ENCODE measurements around the gene PRRC2C.

PRRC2C gene

GRCh38 chr1:171507435-171507834 is 22.1 kb downstream of the PRRC2C start:
- DNase-seq (ENCODE audit: extremely low read depth, low read depth): no peak
- TF ChIP-seq CTCF (IDR thresholded peaks at IDR 0.05; ENCODE audit: low read depth, low read length, missing control alignments): no peak
- no peak overlapping the region for H3K4me3 ChIP-seq (replicated peaks; ENCODE audit: low read depth, low read length)

GRCh38 chr1:171509191-171509590 is 23.9 kb downstream of the PRRC2C start:
- DNase-seq (ENCODE audit: extremely low read depth, low read depth): no peak
- H3K4me3 ChIP-seq (replicated peaks; ENCODE audit: low read depth, low read length): no peak overlapping the region
- no peak for TF ChIP-seq CTCF (IDR thresholded peaks at IDR 0.05; ENCODE audit: low read depth, low read length, missing control alignments)

GRCh38 chr1:171513743-171514142 is 28.4 kb downstream of the PRRC2C start:
- DNase-seq (ENCODE audit: extremely low read depth, low read depth): no peak
- no peak overlapping the region for H3K4me3 ChIP-seq (replicated peaks; ENCODE audit: low read depth, low read length)
- TF ChIP-seq CTCF (IDR thresholded peaks at IDR 0.05; ENCODE audit: low read depth, low read length, missing control alignments): no peak

GRCh38 chr1:171515299-171515698 is 30.0 kb downstream of the PRRC2C start:
- H3K4me3 ChIP-seq (replicated peaks; ENCODE audit: low read depth, low read length): no peak overlapping the region
- no peak for DNase-seq (ENCODE audit: extremely low read depth, low read depth)
- TF ChIP-seq CTCF (IDR thresholded peaks at IDR 0.05; ENCODE audit: low read depth, low read length, missing control alignments): no peak

- H3K4me3 ChIP-seq (replicated peaks; ENCODE audit: low read depth, low read length): no peak overlapping the region
- no peak for TF ChIP-seq CTCF (IDR thresholded peaks at IDR 0.05; ENCODE audit: low read depth, low read length, missing control alignments)
- DNase-seq (ENCODE audit: extremely low read depth, low read depth): no peak
Observed at GRCh38 chr1:171515741-171516140, 30.4 kb downstream of the PRRC2C start.

GRCh38 chr1:171521567-171521966 is 36.2 kb downstream of the PRRC2C start:
- H3K4me3 ChIP-seq (replicated peaks; ENCODE audit: low read depth, low read length): no peak overlapping the region
- TF ChIP-seq CTCF (IDR thresholded peaks at IDR 0.05; ENCODE audit: low read depth, low read length, missing control alignments): no peak
- DNase-seq (ENCODE audit: extremely low read depth, low read depth): no peak

- no peak for DNase-seq (ENCODE audit: extremely low read depth, low read depth)
- TF ChIP-seq CTCF (IDR thresholded peaks at IDR 0.05; ENCODE audit: low read depth, low read length, missing control alignments): no peak
- no peak overlapping the region for H3K4me3 ChIP-seq (replicated peaks; ENCODE audit: low read depth, low read length)
Observed at GRCh38 chr1:171530676-171531075, 45.3 kb downstream of the PRRC2C start.

Measured in HFF-Myc (cell line).